H1 (cell line): Measurements from ENCODE around the gene CRTC1. TPM values are rescaled to one million over a fixed set of nuclear protein-coding genes. Genes with fewer than 3 reads are reported as not detected.

Experiments
- CTCF ChIA-PET: fragments of 300-600 bp; sonication (Branson Sonifier 250); formaldehyde crosslinking; loops from one replicate; lab custom pipeline; 2021; ENCODE audit not compliant: partially characterized antibody; lab: Charles Lee
- POLR2A ChIA-PET: fragments of 300-600 bp; sonication (Branson Sonifier 250); formaldehyde crosslinking; loops from one replicate; lab custom pipeline; 2021; ENCODE audit warnings: inconsistent platforms; ENCODE audit not compliant: partially characterized antibody; lab: Charles Lee
- DNase-seq, 2 experiments: peaks; one replicate each; pipeline versions ENCODE4 v3.0.0 to v3.0.0-alpha.2; 2010 to 2022; ENCODE audit warnings: low spot score in 2 of 2, low read depth in 1 of 2, mixed read lengths in 1 of 2
- FAIRE-seq: peaks from 2 replicates; lab custom pipeline; 2011; peaks lifted over from hg19 to GRCh38; lab: Jason Lieb, UNC
- H2AFZ ChIP-seq: 2 replicates; pipeline ENCODE4 v1.8.1; 2012; ENCODE audit warnings: low read length, inconsistent platforms
- H2AK5ac ChIP-seq: 2 replicates; pipeline ENCODE4 v1.6.1; 2013; ENCODE audit warnings: low read depth, low read length
- H2BK120ac ChIP-seq: replicated peaks from 2 replicates; pipeline ENCODE3; 2013; ENCODE audit warnings: low read depth, low read length, inconsistent platforms
- H2BK12ac ChIP-seq: 2 replicates; pipeline ENCODE4 v1.6.1; 2013; ENCODE audit warnings: low read depth, low read length
- H2BK15ac ChIP-seq: 2 replicates; pipeline ENCODE4 v1.6.1; 2013; ENCODE audit warnings: low read length
- H2BK20ac ChIP-seq: 2 replicates; pipeline ENCODE4 v1.6.1; 2013; ENCODE audit warnings: low read length
- H2BK5ac ChIP-seq: 2 replicates; pipeline ENCODE4 v1.6.1; 2013; ENCODE audit warnings: low read depth, low read length
- H3K14ac ChIP-seq: 2 replicates; pipeline ENCODE4 v1.6.1; 2013; ENCODE audit warnings: inconsistent platforms; ENCODE audit not compliant: insufficient read length
- H3K18ac ChIP-seq: 2 replicates; pipeline ENCODE4 v1.6.1; 2013; ENCODE audit warnings: low read length; ENCODE audit errors: extremely low read depth
- H3K23ac ChIP-seq: 2 replicates; pipeline ENCODE4 v1.6.1; 2013; ENCODE audit warnings: inconsistent platforms; ENCODE audit not compliant: insufficient read length
- H3K23me2 ChIP-seq: 2 replicates; pipeline ENCODE4 v1.6.1; 2013; ENCODE audit warnings: low read depth, low read length
- H3K27ac ChIP-seq: 2 replicates; pipeline ENCODE4 v1.6.1; 2011; ENCODE audit warnings: low read depth, low read length, inconsistent platforms
- H3K27me3 ChIP-seq, 4 experiments: replicated peaks in 1 of 4; 1 replicate in 1 of 4; 2 replicates in 3 of 4; pipeline versions ENCODE4 v1.6.1 to v1.8.1; 2011 to 2013; ENCODE audit warnings: low read length in 3 of 4, mild to moderate bottlenecking in 3 of 4, inconsistent platforms in 2 of 4, mixed read lengths in 2 of 4, moderate library complexity in 1 of 4; ENCODE audit not compliant: control insufficient read depth in 3 of 4, insufficient read depth in 3 of 4; ENCODE audit errors: extremely low read depth in 1 of 4
- H3K36me3 ChIP-seq, 4 experiments: 2 replicates each; pipeline versions ENCODE4 v1.6.1 to v1.8.1; 2011 to 2013; ENCODE audit warnings: mild to moderate bottlenecking in 4 of 4, low read length in 3 of 4, moderate library complexity in 2 of 4, control low read depth in 1 of 4, inconsistent platforms in 1 of 4; ENCODE audit not compliant: insufficient read depth in 4 of 4, control insufficient read depth in 2 of 4
- H3K4ac ChIP-seq: replicated peaks from 2 replicates; pipeline ENCODE3; 2013; ENCODE audit warnings: low read length, low read depth, mixed read lengths, inconsistent platforms; ENCODE audit not compliant: insufficient read length
- H3K4me1 ChIP-seq, 4 experiments: replicated peaks in 1 of 4; 1 replicate in 1 of 4; 2 replicates in 3 of 4; pipeline versions ENCODE4 v1.6.1 to v1.8.1; 2011 to 2013; ENCODE audit warnings: low read length in 3 of 4, inconsistent platforms in 2 of 4, mixed read lengths in 1 of 4; ENCODE audit not compliant: insufficient read depth in 4 of 4, control insufficient read depth in 3 of 4
- H3K4me2 ChIP-seq, 2 experiments: 2 replicates each; pipeline versions ENCODE4 v1.6.1 to v1.8.1; 2011 to 2013; ENCODE audit warnings: low read depth in 2 of 2, low read length in 2 of 2, control low read depth in 1 of 2, inconsistent platforms in 1 of 2, mild to moderate bottlenecking in 1 of 2; ENCODE audit not compliant: insufficient read depth in 1 of 2
- H3K4me3 ChIP-seq, 4 experiments: fragments of 200-600, 300-600 bp in 1 of 4; sonication (generic), shearing (Covaris generic), sonication (Bioruptor Twin) in 1 of 4; 2 replicates each; pipeline versions ENCODE4 v1.5.1 to v1.8.1; 2011 to 2016; ENCODE audit warnings: low read length in 4 of 4, low read depth in 3 of 4, control low read depth in 2 of 4, inconsistent platforms in 2 of 4, mild to moderate bottlenecking in 2 of 4, mixed read lengths in 1 of 4, moderate library complexity in 1 of 4; ENCODE audit not compliant: insufficient read depth in 2 of 4; ENCODE audit errors: extremely low read depth in 1 of 4
- H3K56ac ChIP-seq: replicated peaks from 2 replicates; pipeline ENCODE3; 2013; ENCODE audit warnings: low read depth, mild to moderate bottlenecking, mixed read lengths, low read length, inconsistent platforms; ENCODE audit not compliant: insufficient read length
- H3K79me1 ChIP-seq: 2 replicates; pipeline ENCODE4 v1.6.1; 2013; ENCODE audit warnings: low read depth, low read length, control low read depth
- H3K79me2 ChIP-seq, 2 experiments: 2 replicates each; pipeline versions ENCODE4 v1.6.1 to v1.8.1; 2012 to 2013; ENCODE audit warnings: low read length in 2 of 2, mild to moderate bottlenecking in 2 of 2, inconsistent platforms in 1 of 2; ENCODE audit not compliant: insufficient read depth in 2 of 2, control insufficient read depth in 1 of 2
- H3K9ac ChIP-seq, 4 experiments: replicated peaks in 1 of 4; 1 replicate in 1 of 4; 2 replicates in 3 of 4; pipeline versions ENCODE4 v1.6.1 to v1.8.1; 2011 to 2013; ENCODE audit warnings: low read depth in 3 of 4, low read length in 3 of 4, control low read depth in 2 of 4, mild to moderate bottlenecking in 2 of 4, moderate library complexity in 2 of 4, inconsistent platforms in 1 of 4; ENCODE audit errors: extremely low read depth in 1 of 4
- H3K9me3 ChIP-seq, 2 experiments: 2 replicates each; pipeline versions ENCODE4 v1.6.1 to v1.8.1; 2012 to 2013; ENCODE audit warnings: mild to moderate bottlenecking in 2 of 2, moderate library complexity in 2 of 2, control low read depth in 1 of 2, inconsistent platforms in 1 of 2, low read depth in 1 of 2, low read length in 1 of 2, mixed read lengths in 1 of 2; ENCODE audit not compliant: insufficient read depth in 2 of 2
- H4K20me1 ChIP-seq, 2 experiments: replicated peaks in 1 of 2; 2 replicates each; pipeline versions ENCODE3 to v1.8.1; 2011 to 2013; ENCODE audit warnings: inconsistent platforms in 2 of 2, low read length in 2 of 2, mild to moderate bottlenecking in 1 of 2; ENCODE audit not compliant: insufficient read depth in 2 of 2, control insufficient read depth in 1 of 2
- H4K5ac ChIP-seq: 2 replicates; pipeline ENCODE4 v1.6.1; 2013; ENCODE audit warnings: low read length, low read depth, mixed read lengths, inconsistent platforms; ENCODE audit not compliant: insufficient read length
- H4K8ac ChIP-seq: 2 replicates; pipeline ENCODE4 v1.8.0; 2013; ENCODE audit warnings: mild to moderate bottlenecking, moderate library complexity, low read length, inconsistent platforms; ENCODE audit not compliant: insufficient read depth; ENCODE audit errors: extremely low read depth
- H4K91ac ChIP-seq: replicated peaks from 2 replicates; pipeline ENCODE3; 2013; ENCODE audit warnings: low read length, mixed read lengths, inconsistent platforms; ENCODE audit not compliant: insufficient read length
- ASH2L ChIP-seq: fragments of 200-600, 300-600 bp; sonication (generic); IDR thresholded peaks from one replicate; pipeline ENCODE4 v1.7.1; 2017; ENCODE audit warnings: low read length
- BRCA1 ChIP-seq: IDR thresholded peaks from 2 replicates; pipeline ENCODE4 v1.6.1; 2012; ENCODE audit warnings: low read depth, low read length, improper control_type of control experiment
- CBX5 ChIP-seq: fragments of 300-800, 300-1000 bp; sonication (generic); IDR thresholded peaks from 2 replicates; pipeline ENCODE4 v1.7.1; 2016; ENCODE audit warnings: antibody characterized with exemption, low read length, low read depth
- CREB1 ChIP-seq: IDR thresholded peaks from 2 replicates; pipeline ENCODE4 v1.6.1; 2012; ENCODE audit warnings: inconsistent platforms
- EZH2 ChIP-seq: fragments of 200-600 bp; sonication (generic); IDR thresholded peaks from 2 replicates; pipeline ENCODE4 v1.7.1; 2012; ENCODE audit warnings: low read depth, mild to moderate bottlenecking, moderate library complexity, low read length, inconsistent platforms; ENCODE audit not compliant: severe bottlenecking
- MAFK ChIP-seq: IDR thresholded peaks from 2 replicates; pipeline ENCODE4 v1.6.1; 2012; ENCODE audit warnings: low read depth, mild to moderate bottlenecking, improper control_type of control experiment, low read length
- POLR2A ChIP-seq, 2 experiments: IDR thresholded peaks; 1 replicate in 1 of 2; 2 replicates in 1 of 2; pipeline ENCODE4 v1.6.1; 2011; ENCODE audit warnings: low read depth in 2 of 2, low read length in 2 of 2, mild to moderate bottlenecking in 2 of 2; ENCODE audit errors: control extremely low read depth in 1 of 2
- RBBP5 ChIP-seq: IDR thresholded peaks from 2 replicates; pipeline ENCODE4 v1.7.1; 2012; ENCODE audit warnings: low read depth, mild to moderate bottlenecking, inconsistent platforms, low read length, moderate library complexity, borderline replicate concordance
- RNF2 ChIP-seq: fragments of 200-900, 300-1000 bp; sonication (generic); IDR thresholded peaks from 2 replicates; pipeline ENCODE4 v1.7.1; 2016; ENCODE audit warnings: borderline replicate concordance, low read depth, mild to moderate bottlenecking, antibody characterized with exemption, low read length; ENCODE audit not compliant: poor library complexity, severe bottlenecking; ENCODE audit errors: missing control alignments
- TCF12 ChIP-seq: IDR thresholded peaks from 2 replicates; pipeline ENCODE4 v1.6.1; 2011; ENCODE audit warnings: low read depth, mild to moderate bottlenecking, low read length
- TEAD4 ChIP-seq: IDR thresholded peaks from 2 replicates; pipeline ENCODE4 v1.6.1; 2012; ENCODE audit warnings: low read depth, low read length, inconsistent platforms, mixed read lengths
- WGBS, 2 experiments: shearing (Covaris generic) in 1 of 2; methylation state at CpG; one replicate each; pipeline versions ENCODE4 v1.1.6 to v1.1.7; 2013 to 2015; ENCODE audit warnings: low lambda C conversion rate in 2 of 2, mixed read lengths in 2 of 2, inconsistent platforms in 1 of 2, low coverage in 1 of 2, missing lambda C conversion rate in 1 of 2; ENCODE audit not compliant: insufficient replicate concordance in 2 of 2, insufficient coverage in 1 of 2, insufficient read length in 1 of 2; ENCODE audit errors: extremely low coverage in 1 of 2, missing lambda C conversion rate in 1 of 2; 5-methylcytosine and 5-hydroxymethylcytosine counted together
- polyA plus RNA-seq, 7 experiments: library from polyadenylated mRNA; depleted of rRNA in 3 of 7; stranded (reverse) in 5 of 7; unstranded in 2 of 7; fragments of >200 nt in 5 of 7; fragments of 200-250 nt in 2 of 7; gene quantifications; 1 replicate in 5 of 7; 2 replicates in 1 of 7; 4 replicates in 1 of 7; pipeline versions ENCODE4 v1.2.1 to v1.2.3, GENCODE V29; 2011 to 2013; ENCODE audit warnings: missing spikeins in 2 of 7, mixed read lengths in 2 of 7
- total RNA-seq: library from RNA; stranded (reverse); fragmentation: NEBNext Ultra II Directional; extraction: Animal tissue kit (Norgen Biotek cat#: 25700); gene quantifications from 2 replicates; pipeline ENCODE4 v1.2.1, GENCODE V29; 2021

The CRTC1 gene
- total and polyA plus RNA-seq, 2 of the 8 experiments (the other 6 are each of a cell fraction or from before 2014, with no cell fraction given): 2.9 to 8.5 TPM

GRCh38 chr19:18815673-18816072 lies 132.2 kb downstream of the CRTC1 start:
- Histone ChIP-seq H3K36me3 (no peaks in the 10 kb centered on the region), H3K4me2 (no peak overlapping the region), H2BK5ac (no peak overlapping the region), H4K5ac (no peak overlapping the region), H3K79me1 (no peaks in the 10 kb centered on the region), H2BK12ac (no peak overlapping the region), H3K9ac (no peak overlapping the region), H3K18ac (no peak overlapping the region), H3K56ac (no peak overlapping the region), H3K23me2 (no peaks in the 10 kb centered on the region), H3K23ac (no peak overlapping the region), H3K4ac (no peak overlapping the region), H3K14ac (no peak overlapping the region), H2BK15ac (no peak overlapping the region), H2AFZ (no peak overlapping the region), H4K8ac (no peak overlapping the region), H4K20me1 (no peaks in the 10 kb centered on the region), H3K4me1 (no peaks in the 10 kb centered on the region), H3K27me3 (peaks cover 0 to 14% (median 8%) of the 10 kb centered on the region in 4 experiments; a peak in 3 of 7 replicates), H4K91ac (no peak overlapping the region), H2BK120ac (no peak overlapping the region), H3K27ac (no peak overlapping the region), H3K9me3 (no peaks in the 10 kb centered on the region), H3K79me2 (no peaks in the 10 kb centered on the region), H3K4me3 (no peak overlapping the region), H2BK20ac (no peak overlapping the region), H2AK5ac (no peak overlapping the region)
- TF ChIP-seq RBBP5 (no peak), MAFK (no peak), ASH2L (no peak), BRCA1 (no peak), TEAD4 (no peak), CBX5 (no peak), TCF12 (no peak), POLR2A (IDR thresholded peaks at IDR 0.05; ENCODE audit: control extremely low read depth in 1 of 2, low read depth in 2 of 2, low read length in 2 of 2) (no peak), EZH2 (no peak), CREB1 (no peak), RNF2 (no peak)
- POLR2A ChIA-PET: no interaction called here
- CTCF ChIA-PET: interaction anchor here (0.6 to 1.2 kb wide), 4 partner anchors 10 to 50 kb away, joined by 3 read pairs; no protein-coding TSS in a partner anchor
- no peak for FAIRE-seq
- WGBS, 2 experiments: 96% methylated on average over 5 of the region's 5 CpGs; no CpG with 5 or more reads in 1 of the 2 experiments
- no peak for DNase-seq
